ENCODE measurements around the gene HTR3D. TPM values are rescaled to one million over a fixed set of nuclear protein-coding genes. Genes with fewer than 3 reads are reported as not detected.
A peak's percentile ranks its signal among the peaks of the same experiment; 100 is the strongest.

HTR3D gene
- total RNA-seq, 1 experiment from 2014 or later: not detected

DNA sequence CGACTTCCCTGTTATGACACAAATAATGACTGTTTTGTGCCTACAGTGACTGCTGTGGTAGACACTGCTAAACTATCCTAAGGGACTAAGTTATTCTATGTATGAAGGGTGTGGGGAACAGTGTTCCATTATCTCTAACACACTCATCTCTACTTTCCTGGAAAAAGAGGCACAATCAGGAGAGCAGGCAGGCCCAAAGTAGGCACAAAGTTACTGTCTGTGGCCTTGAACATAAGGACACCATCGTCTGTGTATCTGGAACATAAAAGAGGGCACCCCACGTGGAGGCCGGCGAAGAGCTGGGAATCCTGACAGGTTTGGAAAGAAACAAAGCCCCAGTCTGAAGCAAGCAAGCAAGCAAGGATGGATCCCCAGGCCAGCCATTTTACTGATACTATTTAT, 15.4 kb upstream of the HTR3D start:
- H3K9ac ChIP-seq (ENCODE audit: low read length): no peak overlapping the region
- intact Hi-C loops (cut with micrococcal nuclease): loop anchor here (10.0 kb wide), 1 partner anchor 269 kb away; no protein-coding TSS in a partner anchor
- peak overlapping the region; percentile 82; the same call in 1 of the 2 replicates for H3K4me2 ChIP-seq (ENCODE audit: low read length)
- POLR2A ChIA-PET: no interaction called here
- no peaks in the 10 kb centered on the region for H4K20me1 ChIP-seq (ENCODE audit: insufficient read depth)
- BruUV-seq (replicated peaks): no TSS peak
- TF ChIP-seq SRF (IDR thresholded peaks at IDR 0.05; ENCODE audit: low read depth) (no peak), POLR2A (IDR thresholded peaks at IDR 0.05; ENCODE audit: borderline replicate concordance, extremely low read depth, insufficient read depth, insufficient read length) (no peak), EGR1 (IDR thresholded peaks at IDR 0.05; ENCODE audit: low read depth) (no peak), ELF1 (IDR thresholded peaks at IDR 0.05; ENCODE audit: borderline replicate concordance, low read depth) (no peak), JUND (IDR thresholded peaks at IDR 0.05) (no peak), ZNF274 (IDR thresholded peaks at IDR 0.05; ENCODE audit: low read depth, low read length) (no peak), CBX3 (IDR thresholded peaks at IDR 0.05; ENCODE audit: low read depth) (no peak), EZH2phosphoT487 (IDR thresholded peaks at IDR 0.05; ENCODE audit: borderline replicate concordance) (no peak), CEBPB (IDR thresholded peaks at IDR 0.05; ENCODE audit: low read depth) (no peak)
- TF ChIP-seq, protein P1, sequence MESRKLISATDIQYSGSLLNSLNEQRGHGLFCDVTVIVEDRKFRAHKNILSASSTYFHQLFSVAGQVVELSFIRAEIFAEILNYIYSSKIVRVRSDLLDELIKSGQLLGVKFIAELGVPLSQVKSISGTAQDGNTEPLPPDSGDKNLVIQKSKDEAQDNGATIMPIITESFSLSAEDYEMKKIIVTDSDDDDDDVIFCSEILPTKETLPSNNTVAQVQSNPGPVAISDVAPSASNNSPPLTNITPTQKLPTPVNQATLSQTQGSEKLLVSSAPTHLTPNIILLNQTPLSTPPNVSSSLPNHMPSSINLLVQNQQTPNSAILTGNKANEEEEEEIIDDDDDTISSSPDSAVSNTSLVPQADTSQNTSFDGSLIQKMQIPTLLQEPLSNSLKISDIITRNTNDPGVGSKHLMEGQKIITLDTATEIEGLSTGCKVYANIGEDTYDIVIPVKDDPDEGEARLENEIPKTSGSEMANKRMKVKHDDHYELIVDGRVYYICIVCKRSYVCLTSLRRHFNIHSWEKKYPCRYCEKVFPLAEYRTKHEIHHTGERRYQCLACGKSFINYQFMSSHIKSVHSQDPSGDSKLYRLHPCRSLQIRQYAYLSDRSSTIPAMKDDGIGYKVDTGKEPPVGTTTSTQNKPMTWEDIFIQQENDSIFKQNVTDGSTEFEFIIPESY (IDR thresholded peaks at IDR 0.05; ENCODE audit: extremely low read depth, insufficient replicate concordance, low read length): no peak
- TF ChIP-seq, protein P2, sequence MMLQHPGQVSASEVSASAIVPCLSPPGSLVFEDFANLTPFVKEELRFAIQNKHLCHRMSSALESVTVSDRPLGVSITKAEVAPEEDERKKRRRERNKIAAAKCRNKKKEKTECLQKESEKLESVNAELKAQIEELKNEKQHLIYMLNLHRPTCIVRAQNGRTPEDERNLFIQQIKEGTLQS (IDR thresholded peaks at IDR 0.05): no peak
- TF ChIP-seq, protein P3, sequence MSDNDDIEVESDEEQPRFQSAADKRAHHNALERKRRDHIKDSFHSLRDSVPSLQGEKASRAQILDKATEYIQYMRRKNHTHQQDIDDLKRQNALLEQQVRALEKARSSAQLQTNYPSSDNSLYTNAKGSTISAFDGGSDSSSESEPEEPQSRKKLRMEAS (IDR thresholded peaks at IDR 0.05): no peak
- TF ChIP-seq, protein P4, sequence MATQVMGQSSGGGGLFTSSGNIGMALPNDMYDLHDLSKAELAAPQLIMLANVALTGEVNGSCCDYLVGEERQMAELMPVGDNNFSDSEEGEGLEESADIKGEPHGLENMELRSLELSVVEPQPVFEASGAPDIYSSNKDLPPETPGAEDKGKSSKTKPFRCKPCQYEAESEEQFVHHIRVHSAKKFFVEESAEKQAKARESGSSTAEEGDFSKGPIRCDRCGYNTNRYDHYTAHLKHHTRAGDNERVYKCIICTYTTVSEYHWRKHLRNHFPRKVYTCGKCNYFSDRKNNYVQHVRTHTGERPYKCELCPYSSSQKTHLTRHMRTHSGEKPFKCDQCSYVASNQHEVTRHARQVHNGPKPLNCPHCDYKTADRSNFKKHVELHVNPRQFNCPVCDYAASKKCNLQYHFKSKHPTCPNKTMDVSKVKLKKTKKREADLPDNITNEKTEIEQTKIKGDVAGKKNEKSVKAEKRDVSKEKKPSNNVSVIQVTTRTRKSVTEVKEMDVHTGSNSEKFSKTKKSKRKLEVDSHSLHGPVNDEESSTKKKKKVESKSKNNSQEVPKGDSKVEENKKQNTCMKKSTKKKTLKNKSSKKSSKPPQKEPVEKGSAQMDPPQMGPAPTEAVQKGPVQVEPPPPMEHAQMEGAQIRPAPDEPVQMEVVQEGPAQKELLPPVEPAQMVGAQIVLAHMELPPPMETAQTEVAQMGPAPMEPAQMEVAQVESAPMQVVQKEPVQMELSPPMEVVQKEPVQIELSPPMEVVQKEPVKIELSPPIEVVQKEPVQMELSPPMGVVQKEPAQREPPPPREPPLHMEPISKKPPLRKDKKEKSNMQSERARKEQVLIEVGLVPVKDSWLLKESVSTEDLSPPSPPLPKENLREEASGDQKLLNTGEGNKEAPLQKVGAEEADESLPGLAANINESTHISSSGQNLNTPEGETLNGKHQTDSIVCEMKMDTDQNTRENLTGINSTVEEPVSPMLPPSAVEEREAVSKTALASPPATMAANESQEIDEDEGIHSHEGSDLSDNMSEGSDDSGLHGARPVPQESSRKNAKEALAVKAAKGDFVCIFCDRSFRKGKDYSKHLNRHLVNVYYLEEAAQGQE (IDR thresholded peaks at IDR 0.05; ENCODE audit: low read depth): no peak
- H3K27me3 ChIP-seq (ENCODE audit: insufficient read depth, low read length): no peaks in the 10 kb centered on the region
- no peaks in the 10 kb centered on the region for H3K9me3 ChIP-seq (ENCODE audit: control insufficient read depth in 1 of 2, insufficient read depth in 1 of 2, low read depth in 1 of 2, low read length in 2 of 2)
- H2AFZ ChIP-seq (ENCODE audit: low read depth, low read length, poor library complexity, severe bottlenecking): no peak overlapping the region
- CTCF ChIA-PET: interaction anchor here (0.9 to 2.0 kb wide), 4 partner anchors 10 to 273 kb away, joined by 3 to 8 read pairs (median 4); no protein-coding TSS in a partner anchor
- no peaks in the 10 kb centered on the region for H3K36me3 ChIP-seq (ENCODE audit: control insufficient read depth in 1 of 2, insufficient read depth in 2 of 2, low read length in 2 of 2)
- H3K79me2 ChIP-seq (ENCODE audit: insufficient read depth, low read length): no peaks in the 10 kb centered on the region; the same call in 1 of the 2 replicates
- no peaks in the 10 kb centered on the region for H3K9me2 ChIP-seq (ENCODE audit: insufficient read depth)
- no peak overlapping the region for H3K27ac ChIP-seq (ENCODE audit: low read depth, low read length)
- peaks cover 4 to 13% of the 10 kb centered on the region in 2 experiments; a peak in 3 of 4 replicates for H3K4me1 ChIP-seq (ENCODE audit: control insufficient read depth in 1 of 2, insufficient read depth in 2 of 2, low read length in 2 of 2)
- RAD21 ChIA-PET (ENCODE audit: low non-redundant PET in 1 of 2, low total read pairs in 2 of 2, uncharacterized antibody in 2 of 2, unreplicated experiment in 2 of 2): no interaction called here
- DNase-seq (ENCODE audit: low read depth, low spot score) (no peak), ATAC-seq (no peak)
- H3K4me3 ChIP-seq (replicated peaks in 1 of 2; ENCODE audit: low read depth in 1 of 2, low read length in 2 of 2): no peak overlapping the region

Data from HCT116 (cell line).